NT2/D1 (cell line): Measurements from ENCODE around the gene ADAMTS2.
A peak's percentile ranks its signal among the peaks of the same experiment; 100 is the strongest.

Experiments used
- DNase-seq: peaks from one replicate; pipeline ENCODE4 v3.0.0-alpha.2; 2011; ENCODE audit warnings: low read depth, low spot score
- H3K27me3 ChIP-seq: 2 replicates; pipeline ENCODE4 v1.6.0; 2011; ENCODE audit warnings: mild to moderate bottlenecking; ENCODE audit not compliant: insufficient read length, insufficient read depth
- H3K36me3 ChIP-seq: 2 replicates; pipeline ENCODE4 v1.6.1; 2011; ENCODE audit warnings: mild to moderate bottlenecking, low read length, mixed read lengths; ENCODE audit not compliant: insufficient read depth, insufficient read length
- H3K4me1 ChIP-seq: 2 replicates; pipeline ENCODE4 v1.5.1; 2011; ENCODE audit not compliant: insufficient read depth, insufficient read length
- H3K4me3 ChIP-seq: 2 replicates; pipeline ENCODE4 v1.5.1; 2011; ENCODE audit warnings: low read depth; ENCODE audit not compliant: insufficient read length
- H3K9ac ChIP-seq: 2 replicates; pipeline ENCODE4 v1.6.0; 2011; ENCODE audit warnings: low read depth; ENCODE audit not compliant: insufficient read length
- H3K9me3 ChIP-seq: 2 replicates; pipeline ENCODE4 v1.5.1; 2011; ENCODE audit warnings: mild to moderate bottlenecking, low read length; ENCODE audit not compliant: insufficient read depth
- SUZ12 ChIP-seq: IDR thresholded peaks from 2 replicates; pipeline ENCODE4 v1.6.1; 2011; ENCODE audit not compliant: insufficient read length, insufficient read depth; ENCODE audit errors: extremely low read depth
- YY1 ChIP-seq: IDR thresholded peaks from 2 replicates; pipeline ENCODE4 v1.6.1; 2011; ENCODE audit not compliant: insufficient read length, insufficient read depth
- ZNF274 ChIP-seq: IDR thresholded peaks from 2 replicates; pipeline ENCODE4 v1.6.1; 2011; ENCODE audit warnings: mild to moderate bottlenecking, low read depth, low read length

Gene ADAMTS2

GRCh38 chr5:179346875-179347274, 1.6 kb upstream of the ADAMTS2 start:
- Histone ChIP-seq H3K4me1 (peaks cover 5% of the 10 kb centered on the region), H3K9ac (no peak overlapping the region), H3K36me3 (no peaks in the 10 kb centered on the region), H3K27me3 (peaks cover 54% of the 10 kb centered on the region), H3K9me3 (no peaks in the 10 kb centered on the region), H3K4me3 (no peak overlapping the region)
- DNase-seq: no peak
- TF ChIP-seq YY1 (no peak), SUZ12 (no peak), ZNF274 (no peak)

- Histone ChIP-seq H3K9ac (no peak overlapping the region), H3K27me3 (peaks cover 54% of the 10 kb centered on the region), H3K4me3 (no peak overlapping the region), H3K4me1 (peaks cover 5% of the 10 kb centered on the region), H3K9me3 (no peaks in the 10 kb centered on the region), H3K36me3 (no peaks in the 10 kb centered on the region)
- TF ChIP-seq SUZ12: no peak
- no peak for TF ChIP-seq ZNF274
- no peak for TF ChIP-seq YY1
- DNase-seq: no peak
Measured at GRCh38 chr5:179346401-179346800, 1.1 kb upstream of the ADAMTS2 start.

- DNase-seq: no peak
- Histone ChIP-seq H3K36me3 (no peaks in the 10 kb centered on the region), H3K4me3 (no peak overlapping the region), H3K9me3 (no peaks in the 10 kb centered on the region), H3K4me1 (peaks cover 5% of the 10 kb centered on the region), H3K27me3 (peaks cover 54% of the 10 kb centered on the region), H3K9ac (no peak overlapping the region)
- TF ChIP-seq ZNF274 (no peak), SUZ12 (no peak), YY1 (no peak)
Measured at GRCh38 chr5:179345183-179345432, 153 bp downstream of the ADAMTS2 start.

GRCh38 chr5:179344431-179345182, 654 bp downstream of the ADAMTS2 start:
- Histone ChIP-seq H3K9ac (peak overlapping the region; percentile 82), H3K27me3 (peaks cover 54% of the 10 kb centered on the region), H3K4me3 (peak overlapping the region; percentile 71), H3K4me1 (peaks cover 5% of the 10 kb centered on the region), H3K36me3 (no peaks in the 10 kb centered on the region), H3K9me3 (no peaks in the 10 kb centered on the region)
- DNase-seq: no peak
- TF ChIP-seq ZNF274 (no peak), SUZ12 (no peak), YY1 (no peak)

GRCh38 chr5:179343719-179344430, 1.4 kb downstream of the ADAMTS2 start:
- peak overlapping the region; percentile 71 for H3K4me3 ChIP-seq
- peak; percentile 60 for DNase-seq
- no peaks in the 10 kb centered on the region for H3K9me3 ChIP-seq
- no peaks in the 10 kb centered on the region for H3K36me3 ChIP-seq
- peak overlapping the region; percentile 82 for H3K9ac ChIP-seq
- TF ChIP-seq YY1 (no peak), SUZ12 (no peak), ZNF274 (no peak)
- peaks cover 53% of the 10 kb centered on the region for H3K27me3 ChIP-seq
- H3K4me1 ChIP-seq: peaks cover 5% of the 10 kb centered on the region

- no peak for DNase-seq
- Histone ChIP-seq H3K4me1 (peaks cover 8% of the 10 kb centered on the region), H3K4me3 (peak overlapping the region; percentile 71), H3K36me3 (no peaks in the 10 kb centered on the region), H3K27me3 (peaks cover 46% of the 10 kb centered on the region), H3K9me3 (no peaks in the 10 kb centered on the region), H3K9ac (peak overlapping the region; percentile 82)
- TF ChIP-seq SUZ12 (no peak), YY1 (no peak), ZNF274 (no peak)
Measured at GRCh38 chr5:179343021-179343718, 2.1 kb downstream of the ADAMTS2 start.

- peaks cover 13% of the 10 kb centered on the region for H3K4me1 ChIP-seq
- H3K27me3 ChIP-seq: peaks cover 40% of the 10 kb centered on the region
- no peak overlapping the region for H3K4me3 ChIP-seq
Measured at GRCh38 chr5:179342577-179342976, 2.7 kb downstream of the ADAMTS2 start.

More at GRCh38 chr5:179342577-179342976, 2.7 kb downstream of the ADAMTS2 start:
- Histone ChIP-seq H3K9me3 (no peaks in the 10 kb centered on the region), H3K9ac (no peak overlapping the region), H3K36me3 (no peaks in the 10 kb centered on the region)
- no peak for TF ChIP-seq YY1
- DNase-seq: no peak
